Natural killer cell (primary cell): ENCODE results near the gene FHIP2A. TPM values are rescaled to one million over a fixed set of nuclear protein-coding genes. Genes with fewer than 3 reads are reported as not detected.

Experiments used
- ATAC-seq, 3 donors: fragments of 150-1000 bp in 2 of 3; fragments of 200-7000 bp in 1 of 3; cut with Tn5 transposase; 1 replicate in 1 of 3; 2 replicates in 2 of 3; pipeline ENCODE4 v1.10.0; 2021; ENCODE audit warnings: mild to moderate bottlenecking in 2 of 3, moderate library complexity in 2 of 3
- DNase-seq, 2 donors: peaks; one replicate each; pipeline versions ENCODE4 v3.0.0 to v3.0.0-alpha.2; 2013 to 2021; ENCODE audit warnings: mixed read lengths in 1 of 2
- H3K27ac ChIP-seq: one replicate; pipeline ENCODE4 v1.5.1; 2013; ENCODE audit warnings: mild to moderate bottlenecking, low read length
- H3K27me3 ChIP-seq: one replicate; pipeline ENCODE4 v1.6.1; 2013; ENCODE audit warnings: low read length; ENCODE audit not compliant: control insufficient read depth, insufficient read depth
- H3K36me3 ChIP-seq: one replicate; pipeline ENCODE4 v1.6.1; 2013; ENCODE audit warnings: low read length; ENCODE audit not compliant: control insufficient read depth, insufficient read depth
- H3K4me1 ChIP-seq: one replicate; pipeline ENCODE4 v1.6.1; 2013; ENCODE audit warnings: low read length; ENCODE audit not compliant: control insufficient read depth, insufficient read depth
- H3K4me3 ChIP-seq: one replicate; pipeline ENCODE4 v1.5.1; 2013; ENCODE audit warnings: low read length
- H3K9me3 ChIP-seq: one replicate; pipeline ENCODE4 v1.6.1; 2013; ENCODE audit warnings: low read length; ENCODE audit not compliant: control insufficient read depth, insufficient read depth
- H3K27ac Mint-ChIP-seq, 2 donors: one replicate each; pipeline ENCODE4 v1.8.0; 2022; ENCODE audit warnings: mild to moderate bottlenecking in 2 of 2, mixed read lengths in 2 of 2, moderate library complexity in 1 of 2
- H3K27me3 Mint-ChIP-seq, 2 donors: one replicate each; pipeline ENCODE4 v1.8.0; 2022; ENCODE audit warnings: low read depth in 2 of 2, mixed read lengths in 2 of 2
- H3K36me3 Mint-ChIP-seq: one replicate; pipeline ENCODE4 v1.8.0; 2022; ENCODE audit warnings: mixed read lengths
- H3K4me1 Mint-ChIP-seq, 2 donors: one replicate each; pipeline ENCODE4 v1.8.0; 2022; ENCODE audit warnings: mixed read lengths in 2 of 2
- H3K4me3 Mint-ChIP-seq: one replicate; pipeline ENCODE4 v1.8.0; 2022; ENCODE audit warnings: mild to moderate bottlenecking, moderate library complexity, mixed read lengths
- H3K9me3 Mint-ChIP-seq, 2 donors: one replicate each; pipeline ENCODE4 v1.8.0; 2022; ENCODE audit warnings: mixed read lengths in 2 of 2
- WGBS: methylation state at CpG from one replicate; pipeline ENCODE4 v1.1.7; 2013; ENCODE audit warnings: missing lambda C conversion rate; ENCODE audit not compliant: insufficient coverage; 5-methylcytosine and 5-hydroxymethylcytosine counted together
- intact Hi-C: fragments of 100-400 bp; cut with micrococcal nuclease; formaldehyde crosslinking; loops from one replicate; pipeline ENCODE4 v1.14.2; 2022
- total RNA-seq, 4 donors: library from RNA; stranded (reverse); fragments of 120-200 nt in 1 of 4; gene quantifications; one replicate each; pipeline versions ENCODE4 v1.2.3 to v1.2.4, GENCODE V29; 2013 to 2022
- TF ChIP-seq, protein P1 (sequence below): fragments of 200-600 bp; IDR thresholded peaks from one replicate; pipeline ENCODE4 v1.8.0; 2022; ENCODE audit warnings: antibody characterized with exemption

Gene FHIP2A
- total RNA-seq, 3 donors from 2014 or later (not counting 1 experiment from before 2014, with no cell fraction given) = 36.0 to 42.4 (median 39.5) TPM

DNA sequence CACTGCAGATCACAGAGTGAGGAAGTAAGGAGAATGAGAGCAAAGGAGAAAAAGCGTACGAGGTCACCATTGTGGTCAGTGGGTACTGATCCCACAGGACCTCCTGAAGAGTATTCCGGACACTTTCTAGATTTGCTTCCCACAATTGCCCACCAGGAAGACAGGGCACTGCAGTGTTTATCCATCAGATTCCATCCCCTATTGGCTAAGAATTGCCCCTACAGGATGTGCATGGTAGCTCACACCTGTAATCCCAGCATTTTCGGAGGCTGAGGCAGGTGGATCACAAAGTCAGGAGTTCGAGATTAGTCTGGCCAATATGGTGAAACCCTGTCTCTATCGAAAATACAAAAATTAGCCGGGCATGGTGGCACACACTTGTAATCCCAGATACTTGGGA, 5.3 kb upstream of the FHIP2A start:
- H3K4me1 Mint-ChIP-seq = peaks cover 0 to 2% of the 10 kb centered on the region in 2 donors
- no peaks in the 10 kb centered on the region for H3K9me3 ChIP-seq
- ATAC-seq (no peak), DNase-seq (no peak)
- H3K36me3 Mint-ChIP-seq = no peaks in the 10 kb centered on the region
- peaks cover 0 to 14% of the 10 kb centered on the region in 2 donors for H3K27me3 Mint-ChIP-seq
- H3K27me3 ChIP-seq = no peaks in the 10 kb centered on the region
- no peak overlapping the region for H3K4me3 Mint-ChIP-seq
- H3K9me3 Mint-ChIP-seq = no peaks in the 10 kb centered on the region
- H3K27ac Mint-ChIP-seq = no peak overlapping the region
- H3K4me3 ChIP-seq = no peak overlapping the region
- H3K4me1 ChIP-seq = no peaks in the 10 kb centered on the region
- no peak overlapping the region for H3K27ac ChIP-seq
- intact Hi-C loops = no loop called here
- 92% methylated on average over 7 of the region's 7 CpGs for WGBS
- TF ChIP-seq, protein P1, sequence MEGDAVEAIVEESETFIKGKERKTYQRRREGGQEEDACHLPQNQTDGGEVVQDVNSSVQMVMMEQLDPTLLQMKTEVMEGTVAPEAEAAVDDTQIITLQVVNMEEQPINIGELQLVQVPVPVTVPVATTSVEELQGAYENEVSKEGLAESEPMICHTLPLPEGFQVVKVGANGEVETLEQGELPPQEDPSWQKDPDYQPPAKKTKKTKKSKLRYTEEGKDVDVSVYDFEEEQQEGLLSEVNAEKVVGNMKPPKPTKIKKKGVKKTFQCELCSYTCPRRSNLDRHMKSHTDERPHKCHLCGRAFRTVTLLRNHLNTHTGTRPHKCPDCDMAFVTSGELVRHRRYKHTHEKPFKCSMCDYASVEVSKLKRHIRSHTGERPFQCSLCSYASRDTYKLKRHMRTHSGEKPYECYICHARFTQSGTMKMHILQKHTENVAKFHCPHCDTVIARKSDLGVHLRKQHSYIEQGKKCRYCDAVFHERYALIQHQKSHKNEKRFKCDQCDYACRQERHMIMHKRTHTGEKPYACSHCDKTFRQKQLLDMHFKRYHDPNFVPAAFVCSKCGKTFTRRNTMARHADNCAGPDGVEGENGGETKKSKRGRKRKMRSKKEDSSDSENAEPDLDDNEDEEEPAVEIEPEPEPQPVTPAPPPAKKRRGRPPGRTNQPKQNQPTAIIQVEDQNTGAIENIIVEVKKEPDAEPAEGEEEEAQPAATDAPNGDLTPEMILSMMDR = no peak
- H3K36me3 ChIP-seq = no peaks in the 10 kb centered on the region

DNA sequence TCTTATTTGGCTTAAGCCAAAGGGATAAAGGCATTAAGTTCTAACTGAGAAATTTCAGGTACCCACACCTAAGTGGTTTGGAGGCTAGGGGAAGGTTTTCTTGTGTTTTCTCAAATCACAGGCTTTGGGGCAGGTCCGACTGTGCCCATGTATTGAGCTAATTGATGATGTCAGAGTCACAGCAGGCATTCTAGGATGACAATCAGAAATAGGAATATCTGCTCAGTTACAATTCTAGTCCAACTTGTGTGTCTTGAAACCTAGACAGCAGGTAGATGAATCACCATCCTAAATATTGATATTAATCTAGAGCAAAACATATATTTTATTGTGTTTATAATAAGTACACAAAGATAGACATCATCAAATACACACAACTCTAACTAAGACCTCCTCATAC, 2.3 kb upstream of the FHIP2A start:
- H3K27ac Mint-ChIP-seq = no peak overlapping the region
- no peaks in the 10 kb centered on the region for H3K27me3 ChIP-seq
- ATAC-seq = no peak
- no peak for DNase-seq
- TF ChIP-seq, protein P1 = no peak
- H3K9me3 ChIP-seq = no peaks in the 10 kb centered on the region
- WGBS = 100% methylated on average over 1 of the region's 1 CpG
- H3K27ac ChIP-seq = no peak overlapping the region
- peaks cover 0 to 13% of the 10 kb centered on the region in 2 donors for H3K27me3 Mint-ChIP-seq
- H3K4me1 ChIP-seq = peaks cover 4% of the 10 kb centered on the region
- H3K36me3 ChIP-seq = no peaks in the 10 kb centered on the region
- no peaks in the 10 kb centered on the region for H3K9me3 Mint-ChIP-seq
- no peak overlapping the region for H3K4me3 Mint-ChIP-seq
- H3K4me1 Mint-ChIP-seq = peaks cover 16 to 18% of the 10 kb centered on the region in 2 donors
- intact Hi-C loops = no loop called here
- H3K36me3 Mint-ChIP-seq = no peaks in the 10 kb centered on the region
- H3K4me3 ChIP-seq = no peak overlapping the region

DNA sequence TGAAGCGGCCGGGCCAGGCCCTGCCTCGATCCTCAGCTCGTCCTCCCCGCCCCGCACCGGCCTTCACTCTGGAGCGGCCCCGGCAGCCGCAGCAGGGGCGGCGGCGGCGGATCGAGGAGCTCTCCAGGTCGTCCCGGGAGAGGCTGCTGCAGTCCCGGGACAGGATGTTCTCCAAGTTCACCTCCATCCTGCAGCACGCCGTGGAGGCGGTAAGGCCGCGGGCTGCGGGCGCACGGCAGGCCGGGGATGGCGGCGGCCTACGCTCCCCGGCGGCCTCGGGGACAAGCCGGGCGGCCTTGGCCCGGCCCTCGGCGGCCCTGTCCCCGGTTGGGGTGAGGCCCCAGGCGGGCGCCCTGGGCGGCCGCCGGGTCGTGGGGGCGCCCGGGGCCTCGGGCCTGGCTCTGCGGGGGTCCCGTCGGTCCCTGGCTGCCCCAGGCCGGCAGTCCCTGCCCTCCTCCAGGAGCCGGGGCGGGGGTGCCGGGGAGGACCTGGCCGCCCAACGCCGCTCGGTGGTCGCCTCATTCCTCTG, 399 bp downstream of the FHIP2A start:
- peak; percentile 54 to 65 (median 64) for ATAC-seq
- peaks cover 4% of the 10 kb centered on the region for H3K4me1 ChIP-seq
- TF ChIP-seq, protein P1 = peak; percentile 31
- intact Hi-C loops = loop anchor here (5.0 to 10.0 kb wide), 2 partner anchors 277 to 650 kb away; partner anchors contain the start of gene CCDC186
- H3K4me3 ChIP-seq = peak overlapping the region; percentile 79
- no peaks in the 10 kb centered on the region for H3K9me3 Mint-ChIP-seq
- H3K27me3 ChIP-seq = no peaks in the 10 kb centered on the region
- peaks cover 30 to 36% of the 10 kb centered on the region in 2 donors for H3K4me1 Mint-ChIP-seq
- no peaks in the 10 kb centered on the region for H3K9me3 ChIP-seq
- H3K36me3 ChIP-seq = no peaks in the 10 kb centered on the region
- H3K36me3 Mint-ChIP-seq = no peaks in the 10 kb centered on the region
- DNase-seq = peak in 1 of 2 donors; percentile 75
- under 1% methylated on average over 60 of the region's 60 CpGs for WGBS
- H3K4me3 Mint-ChIP-seq = peak overlapping the region; percentile 94
- peak overlapping the region; percentile 75 for H3K27ac ChIP-seq
- peaks cover 0 to 8% of the 10 kb centered on the region in 2 donors for H3K27me3 Mint-ChIP-seq
- H3K27ac Mint-ChIP-seq = peak overlapping the region; percentile 94 to 95
